Astrocyte (in vitro differentiated cells and primary cell): Measurements from ENCODE around the gene FAM3C. TPM values are rescaled to one million over a fixed set of nuclear protein-coding genes. Genes with fewer than 3 reads are reported as not detected.

Source experiments
- DNase-seq: peaks from one replicate; pipeline ENCODE4 v3.0.0-alpha.2; 2010; ENCODE audit warnings: low read depth
- FAIRE-seq: peaks from 2 replicates; lab custom pipeline; 2011; peaks lifted over from hg19 to GRCh38; lab: Jason Lieb, UNC
- H2AFZ ChIP-seq: 2 replicates; pipeline ENCODE4 v1.6.0; 2012; ENCODE audit warnings: low read depth, low read length, inconsistent platforms
- H3K27ac ChIP-seq: 2 replicates; pipeline ENCODE4 v1.5.1; 2011; ENCODE audit warnings: low read depth, low read length, inconsistent platforms
- H3K27me3 ChIP-seq: 2 replicates; pipeline ENCODE4 v1.6.0; 2011; ENCODE audit warnings: low read length, inconsistent platforms; ENCODE audit not compliant: insufficient read depth
- H3K36me3 ChIP-seq: 2 replicates; pipeline ENCODE4 v1.5.1; 2011; ENCODE audit warnings: low read length, inconsistent platforms; ENCODE audit not compliant: insufficient read depth
- H3K4me1 ChIP-seq: 2 replicates; pipeline ENCODE4 v1.5.1; 2011; ENCODE audit warnings: low read length, inconsistent platforms; ENCODE audit not compliant: insufficient read depth
- H3K4me2 ChIP-seq: 2 replicates; pipeline ENCODE4 v1.6.0; 2012; ENCODE audit warnings: low read length, inconsistent platforms
- H3K4me3 ChIP-seq: 2 replicates; pipeline ENCODE4 v1.5.1; 2011; ENCODE audit warnings: low read depth, mild to moderate bottlenecking, low read length, inconsistent platforms; ENCODE audit not compliant: insufficient read depth
- H3K79me2 ChIP-seq: 2 replicates; pipeline ENCODE4 v1.6.0; 2012; ENCODE audit warnings: mild to moderate bottlenecking, low read length, inconsistent platforms; ENCODE audit not compliant: insufficient read depth
- H3K9ac ChIP-seq: 2 replicates; pipeline ENCODE4 v1.6.0; 2012; ENCODE audit warnings: mild to moderate bottlenecking, low read length, inconsistent platforms
- H3K9me3 ChIP-seq: 2 replicates; pipeline ENCODE4 v1.5.1; 2012; ENCODE audit warnings: low read depth, mild to moderate bottlenecking, low read length, inconsistent platforms; ENCODE audit not compliant: insufficient read depth
- H4K20me1 ChIP-seq: 2 replicates; pipeline ENCODE4 v1.6.0; 2012; ENCODE audit warnings: low read length, inconsistent platforms; ENCODE audit not compliant: insufficient read depth
- H3K27ac Mint-ChIP-seq: one replicate; pipeline ENCODE4 v1.8.0; 2021; ENCODE audit warnings: mild to moderate bottlenecking, mixed read lengths; ENCODE audit not compliant: unreplicated experiment
- H3K27me3 Mint-ChIP-seq: one replicate; pipeline ENCODE4 v1.8.0; 2021; ENCODE audit warnings: low read depth, mixed read lengths; ENCODE audit not compliant: unreplicated experiment
- H3K36me3 Mint-ChIP-seq: one replicate; pipeline ENCODE4 v1.8.0; 2021; ENCODE audit warnings: low read depth, mixed read lengths; ENCODE audit not compliant: unreplicated experiment
- H3K4me1 Mint-ChIP-seq: one replicate; pipeline ENCODE4 v1.8.0; 2021; ENCODE audit warnings: low read depth, mixed read lengths; ENCODE audit not compliant: unreplicated experiment
- H3K4me3 Mint-ChIP-seq: one replicate; pipeline ENCODE4 v1.8.0; 2021; ENCODE audit warnings: mild to moderate bottlenecking, moderate library complexity, mixed read lengths; ENCODE audit not compliant: unreplicated experiment
- H3K9me3 Mint-ChIP-seq: one replicate; pipeline ENCODE4 v1.8.0; 2021; ENCODE audit warnings: mild to moderate bottlenecking, mixed read lengths; ENCODE audit not compliant: unreplicated experiment
- EZH2 ChIP-seq: IDR thresholded peaks from 2 replicates; pipeline ENCODE4 v1.6.1; 2012; ENCODE audit warnings: mild to moderate bottlenecking, low read length, inconsistent platforms; ENCODE audit not compliant: insufficient read depth
- total RNA-seq: library from RNA; stranded (reverse); gene quantifications from 2 replicates; pipeline ENCODE4 v1.2.1, GENCODE V29; 2021
- TF ChIP-seq, protein P1 (sequence below): IDR thresholded peaks from 2 replicates; pipeline ENCODE4 v1.5.1; 2011; ENCODE audit warnings: low read depth, mild to moderate bottlenecking, inconsistent platforms, low read length, moderate library complexity; ENCODE audit not compliant: insufficient read depth

Gene FAM3C
- total RNA-seq, 1 donor from 2014 or later = 71.8 TPM

DNA sequence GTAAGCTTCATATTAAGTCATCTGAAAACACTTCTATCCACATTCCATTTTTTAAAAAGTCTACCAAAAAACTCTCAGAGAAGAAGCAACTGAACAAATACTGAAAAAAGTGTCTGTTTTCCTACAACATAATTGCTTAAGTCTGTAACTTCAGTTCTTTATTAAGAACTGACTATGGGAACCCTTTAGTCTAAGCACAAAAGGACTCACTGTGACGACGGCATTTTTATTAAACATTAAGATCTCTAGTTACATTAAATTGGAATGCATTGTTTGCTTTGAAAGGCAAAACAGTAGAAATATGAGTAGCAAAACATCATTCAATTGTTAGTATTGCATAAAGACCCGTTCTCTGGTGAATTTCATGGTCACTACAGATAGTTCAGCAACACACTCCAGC lies 5.8 kb upstream of the FAM3C start:
- no peaks in the 10 kb centered on the region for H3K9me3 ChIP-seq
- H3K79me2 ChIP-seq = no peaks in the 10 kb centered on the region
- no peak overlapping the region for H3K27ac ChIP-seq
- Mint-ChIP-seq H3K27me3 (no peaks in the 10 kb centered on the region), H3K36me3 (no peaks in the 10 kb centered on the region), H3K4me3 (no peak overlapping the region), H3K9me3 (no peaks in the 10 kb centered on the region), H3K27ac (no peak overlapping the region), H3K4me1 (no peaks in the 10 kb centered on the region)
- TF ChIP-seq EZH2 = no peak
- TF ChIP-seq, protein P1, sequence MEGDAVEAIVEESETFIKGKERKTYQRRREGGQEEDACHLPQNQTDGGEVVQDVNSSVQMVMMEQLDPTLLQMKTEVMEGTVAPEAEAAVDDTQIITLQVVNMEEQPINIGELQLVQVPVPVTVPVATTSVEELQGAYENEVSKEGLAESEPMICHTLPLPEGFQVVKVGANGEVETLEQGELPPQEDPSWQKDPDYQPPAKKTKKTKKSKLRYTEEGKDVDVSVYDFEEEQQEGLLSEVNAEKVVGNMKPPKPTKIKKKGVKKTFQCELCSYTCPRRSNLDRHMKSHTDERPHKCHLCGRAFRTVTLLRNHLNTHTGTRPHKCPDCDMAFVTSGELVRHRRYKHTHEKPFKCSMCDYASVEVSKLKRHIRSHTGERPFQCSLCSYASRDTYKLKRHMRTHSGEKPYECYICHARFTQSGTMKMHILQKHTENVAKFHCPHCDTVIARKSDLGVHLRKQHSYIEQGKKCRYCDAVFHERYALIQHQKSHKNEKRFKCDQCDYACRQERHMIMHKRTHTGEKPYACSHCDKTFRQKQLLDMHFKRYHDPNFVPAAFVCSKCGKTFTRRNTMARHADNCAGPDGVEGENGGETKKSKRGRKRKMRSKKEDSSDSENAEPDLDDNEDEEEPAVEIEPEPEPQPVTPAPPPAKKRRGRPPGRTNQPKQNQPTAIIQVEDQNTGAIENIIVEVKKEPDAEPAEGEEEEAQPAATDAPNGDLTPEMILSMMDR = no peak
- H3K4me3 ChIP-seq = no peak overlapping the region
- no peaks in the 10 kb centered on the region for H4K20me1 ChIP-seq
- H3K4me1 ChIP-seq = no peaks in the 10 kb centered on the region
- H3K4me2 ChIP-seq = no peak overlapping the region
- H3K36me3 ChIP-seq = no peaks in the 10 kb centered on the region
- DNase-seq = no peak
- H3K9ac ChIP-seq = no peak overlapping the region
- no peaks in the 10 kb centered on the region for H3K27me3 ChIP-seq
- no peak for FAIRE-seq
- H2AFZ ChIP-seq = no peak overlapping the region

DNA sequence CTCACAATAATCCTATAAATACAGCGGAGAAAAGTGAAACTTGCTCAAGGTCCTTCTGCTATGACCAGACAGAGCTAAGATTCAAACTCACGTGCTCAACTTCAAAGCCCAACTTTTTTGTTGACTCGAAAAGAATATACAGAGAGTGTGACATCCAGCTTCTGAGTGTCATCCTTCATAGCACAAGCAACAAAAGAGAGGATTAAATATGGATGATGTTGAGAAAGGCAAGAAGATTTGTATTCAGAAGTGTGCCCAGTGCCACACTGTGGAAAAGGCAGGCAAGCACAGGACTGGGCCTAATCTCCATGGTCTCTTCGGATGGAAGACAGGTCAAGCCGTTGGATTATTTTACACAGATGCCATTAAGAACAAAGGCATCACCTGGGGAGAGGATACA lies 2.1 kb upstream of the FAM3C start:
- Histone ChIP-seq H3K9me3 (no peaks in the 10 kb centered on the region), H3K27ac (no peak overlapping the region), H3K79me2 (peaks cover 26% of the 10 kb centered on the region), H3K4me2 (no peak overlapping the region), H2AFZ (no peak overlapping the region), H3K27me3 (no peaks in the 10 kb centered on the region), H3K4me3 (no peak overlapping the region), H3K36me3 (no peaks in the 10 kb centered on the region), H4K20me1 (peaks cover 13% of the 10 kb centered on the region), H3K9ac (no peak overlapping the region), H3K4me1 (peaks cover 11% of the 10 kb centered on the region)
- H3K4me1 Mint-ChIP-seq = peaks cover 5% of the 10 kb centered on the region
- FAIRE-seq = no peak
- H3K9me3 Mint-ChIP-seq = no peaks in the 10 kb centered on the region
- TF ChIP-seq EZH2 = no peak
- TF ChIP-seq, protein P1 = no peak
- DNase-seq = no peak
- H3K4me3 Mint-ChIP-seq = no peak overlapping the region
- H3K36me3 Mint-ChIP-seq = no peaks in the 10 kb centered on the region
- H3K27ac Mint-ChIP-seq = no peak overlapping the region
- no peaks in the 10 kb centered on the region for H3K27me3 Mint-ChIP-seq

DNA sequence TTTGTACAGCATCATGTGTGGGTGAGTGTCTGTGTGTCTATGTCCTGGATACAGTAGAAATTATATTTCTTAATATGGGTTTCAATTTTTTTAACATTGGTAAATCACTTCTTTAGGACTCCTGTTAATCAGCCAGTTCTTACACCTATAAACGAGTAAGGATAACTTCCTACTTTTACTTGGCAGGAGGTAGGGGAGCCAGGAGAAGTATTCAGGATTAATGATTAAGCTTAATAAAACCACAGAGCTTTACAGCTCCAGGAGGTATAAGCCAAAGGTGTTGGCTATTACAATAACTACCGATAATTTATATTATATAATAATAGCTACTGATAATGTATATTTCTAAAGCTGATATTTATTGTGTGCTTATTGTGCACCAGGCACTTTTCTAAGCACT lies 1.7 kb upstream of the FAM3C start:
- Histone ChIP-seq H3K79me2 (peaks cover 31% of the 10 kb centered on the region), H3K27ac (no peak overlapping the region), H3K9me3 (no peaks in the 10 kb centered on the region), H2AFZ (no peak overlapping the region), H3K9ac (no peak overlapping the region), H3K36me3 (no peaks in the 10 kb centered on the region), H3K4me1 (peaks cover 11% of the 10 kb centered on the region), H3K4me2 (no peak overlapping the region), H3K4me3 (no peak overlapping the region), H3K27me3 (no peaks in the 10 kb centered on the region), H4K20me1 (peaks cover 17% of the 10 kb centered on the region)
- peaks cover 5% of the 10 kb centered on the region for H3K4me1 Mint-ChIP-seq
- no peak for TF ChIP-seq EZH2
- TF ChIP-seq, protein P1 = no peak
- H3K36me3 Mint-ChIP-seq = no peaks in the 10 kb centered on the region
- no peak overlapping the region for H3K27ac Mint-ChIP-seq
- no peaks in the 10 kb centered on the region for H3K9me3 Mint-ChIP-seq
- no peak overlapping the region for H3K4me3 Mint-ChIP-seq
- FAIRE-seq (no peak), DNase-seq (no peak)
- H3K27me3 Mint-ChIP-seq = no peaks in the 10 kb centered on the region
